Measurements from ENCODE around the gene GPR89A.

DNA sequence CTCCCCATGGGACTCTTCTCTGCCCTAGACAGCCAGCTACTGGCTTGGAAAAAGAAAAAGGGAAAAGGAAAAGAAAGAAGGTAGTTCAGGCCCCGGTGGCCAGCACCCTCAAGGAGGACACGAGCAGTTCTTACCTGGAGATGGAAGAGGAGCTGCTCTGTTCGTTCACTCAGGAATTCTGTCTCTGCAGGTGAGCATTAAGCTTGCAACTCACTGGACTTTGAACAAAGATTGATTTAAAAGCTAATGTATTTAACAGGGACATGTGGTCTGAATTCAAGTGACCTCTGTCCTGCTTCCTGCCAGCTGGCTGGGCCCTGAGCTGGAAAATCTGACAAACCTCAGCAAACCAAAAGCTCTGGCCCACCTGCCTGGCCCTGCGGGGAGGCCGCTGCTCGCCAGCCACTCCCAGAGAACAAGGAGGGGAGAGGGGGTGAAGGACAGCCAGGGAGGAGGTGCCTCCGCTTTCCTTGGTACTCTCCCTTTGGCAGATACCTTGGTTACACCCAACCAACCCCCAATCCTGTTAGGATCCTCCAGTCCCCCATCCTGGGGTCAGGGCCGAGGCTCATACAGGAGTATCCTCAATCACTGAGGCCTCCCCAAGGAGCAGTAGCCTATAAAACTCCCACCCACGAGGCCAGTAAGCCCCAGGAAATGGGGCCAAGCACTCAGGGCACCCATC lies 99.5 kb downstream of the GPR89A start, which contains the start of gene PDZK1:
- TF ChIP-seq, protein P1, sequence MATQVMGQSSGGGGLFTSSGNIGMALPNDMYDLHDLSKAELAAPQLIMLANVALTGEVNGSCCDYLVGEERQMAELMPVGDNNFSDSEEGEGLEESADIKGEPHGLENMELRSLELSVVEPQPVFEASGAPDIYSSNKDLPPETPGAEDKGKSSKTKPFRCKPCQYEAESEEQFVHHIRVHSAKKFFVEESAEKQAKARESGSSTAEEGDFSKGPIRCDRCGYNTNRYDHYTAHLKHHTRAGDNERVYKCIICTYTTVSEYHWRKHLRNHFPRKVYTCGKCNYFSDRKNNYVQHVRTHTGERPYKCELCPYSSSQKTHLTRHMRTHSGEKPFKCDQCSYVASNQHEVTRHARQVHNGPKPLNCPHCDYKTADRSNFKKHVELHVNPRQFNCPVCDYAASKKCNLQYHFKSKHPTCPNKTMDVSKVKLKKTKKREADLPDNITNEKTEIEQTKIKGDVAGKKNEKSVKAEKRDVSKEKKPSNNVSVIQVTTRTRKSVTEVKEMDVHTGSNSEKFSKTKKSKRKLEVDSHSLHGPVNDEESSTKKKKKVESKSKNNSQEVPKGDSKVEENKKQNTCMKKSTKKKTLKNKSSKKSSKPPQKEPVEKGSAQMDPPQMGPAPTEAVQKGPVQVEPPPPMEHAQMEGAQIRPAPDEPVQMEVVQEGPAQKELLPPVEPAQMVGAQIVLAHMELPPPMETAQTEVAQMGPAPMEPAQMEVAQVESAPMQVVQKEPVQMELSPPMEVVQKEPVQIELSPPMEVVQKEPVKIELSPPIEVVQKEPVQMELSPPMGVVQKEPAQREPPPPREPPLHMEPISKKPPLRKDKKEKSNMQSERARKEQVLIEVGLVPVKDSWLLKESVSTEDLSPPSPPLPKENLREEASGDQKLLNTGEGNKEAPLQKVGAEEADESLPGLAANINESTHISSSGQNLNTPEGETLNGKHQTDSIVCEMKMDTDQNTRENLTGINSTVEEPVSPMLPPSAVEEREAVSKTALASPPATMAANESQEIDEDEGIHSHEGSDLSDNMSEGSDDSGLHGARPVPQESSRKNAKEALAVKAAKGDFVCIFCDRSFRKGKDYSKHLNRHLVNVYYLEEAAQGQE (IDR thresholded peaks at IDR 0.05; ENCODE audit: insufficient read depth in 1 of 2, low read depth in 2 of 2, low read length in 2 of 2) = no peak
- TF ChIP-seq POLR2AphosphoS5 (IDR thresholded peaks at IDR 0.05; ENCODE audit: low read depth, low read length) = no peak
- TF ChIP-seq TAF1 (IDR thresholded peaks at IDR 0.05; ENCODE audit: borderline replicate concordance, insufficient read depth, low read length) = no peak
- TF ChIP-seq SIN3A (IDR thresholded peaks at IDR 0.05; ENCODE audit: borderline replicate concordance, insufficient read depth, low read length) = no peak
- no peak for TF ChIP-seq FOXP2 (optimal IDR thresholded peaks at IDR 0.05; ENCODE audit: borderline replicate concordance, extremely low read depth, extremely low read length, insufficient read depth)

Measured in PFSK-1 (cell line).